HEK293 (cell line): Measurements from ENCODE around the gene ALOX5.

Experiments used
- YY1 ChIP-seq: fragments of 450-650 bp; formaldehyde crosslinking; IDR thresholded peaks from 2 replicates; pipeline ENCODE4 v1.5.1; 2018; ENCODE audit warnings: missing biosample characterization, missing genetic modification characterization
- TF ChIP-seq, protein P1 (sequence below): fragments of 450-650 bp; formaldehyde crosslinking; IDR thresholded peaks from 2 replicates; pipeline ENCODE4 v1.5.1; 2016; ENCODE audit warnings: missing biosample characterization, missing genetic modification characterization

DNA sequence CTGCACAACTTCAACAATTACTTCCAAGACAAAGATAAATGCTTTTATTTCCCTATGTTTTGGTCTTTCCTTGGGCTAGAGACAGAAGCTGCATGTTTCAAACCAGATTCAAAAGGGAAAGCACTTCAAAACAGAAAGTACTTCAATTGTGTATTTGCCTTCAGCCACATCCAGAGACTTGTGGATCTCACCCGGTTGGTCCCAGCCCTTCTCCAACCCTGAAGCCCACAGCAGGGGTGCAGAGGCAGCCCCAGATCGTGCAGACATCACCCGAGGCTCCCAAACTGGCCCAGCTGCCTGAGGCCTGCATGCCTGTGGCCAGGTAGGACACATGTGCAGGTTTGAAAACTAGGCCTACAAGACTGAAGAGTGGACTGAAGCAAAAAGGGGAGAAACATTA lies 80.8 kb downstream of the ALOX5 start:
- TF ChIP-seq YY1, result no peak
- TF ChIP-seq, protein P1, sequence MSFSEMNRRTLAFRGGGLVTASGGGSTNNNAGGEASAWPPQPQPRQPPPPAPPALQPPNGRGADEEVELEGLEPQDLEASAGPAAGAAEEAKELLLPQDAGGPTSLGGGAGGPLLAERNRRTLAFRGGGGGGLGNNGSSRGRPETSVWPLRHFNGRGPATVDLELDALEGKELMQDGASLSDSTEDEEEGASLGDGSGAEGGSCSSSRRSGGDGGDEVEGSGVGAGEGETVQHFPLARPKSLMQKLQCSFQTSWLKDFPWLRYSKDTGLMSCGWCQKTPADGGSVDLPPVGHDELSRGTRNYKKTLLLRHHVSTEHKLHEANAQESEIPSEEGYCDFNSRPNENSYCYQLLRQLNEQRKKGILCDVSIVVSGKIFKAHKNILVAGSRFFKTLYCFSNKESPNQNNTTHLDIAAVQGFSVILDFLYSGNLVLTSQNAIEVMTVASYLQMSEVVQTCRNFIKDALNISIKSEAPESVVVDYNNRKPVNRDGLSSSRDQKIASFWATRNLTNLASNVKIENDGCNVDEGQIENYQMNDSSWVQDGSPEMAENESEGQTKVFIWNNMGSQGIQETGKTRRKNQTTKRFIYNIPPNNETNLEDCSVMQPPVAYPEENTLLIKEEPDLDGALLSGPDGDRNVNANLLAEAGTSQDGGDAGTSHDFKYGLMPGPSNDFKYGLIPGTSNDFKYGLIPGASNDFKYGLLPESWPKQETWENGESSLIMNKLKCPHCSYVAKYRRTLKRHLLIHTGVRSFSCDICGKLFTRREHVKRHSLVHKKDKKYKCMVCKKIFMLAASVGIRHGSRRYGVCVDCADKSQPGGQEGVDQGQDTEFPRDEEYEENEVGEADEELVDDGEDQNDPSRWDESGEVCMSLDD (tag by site-specific recombination), result no peak
